Measurements from ENCODE around the gene ARRB2.

DNA sequence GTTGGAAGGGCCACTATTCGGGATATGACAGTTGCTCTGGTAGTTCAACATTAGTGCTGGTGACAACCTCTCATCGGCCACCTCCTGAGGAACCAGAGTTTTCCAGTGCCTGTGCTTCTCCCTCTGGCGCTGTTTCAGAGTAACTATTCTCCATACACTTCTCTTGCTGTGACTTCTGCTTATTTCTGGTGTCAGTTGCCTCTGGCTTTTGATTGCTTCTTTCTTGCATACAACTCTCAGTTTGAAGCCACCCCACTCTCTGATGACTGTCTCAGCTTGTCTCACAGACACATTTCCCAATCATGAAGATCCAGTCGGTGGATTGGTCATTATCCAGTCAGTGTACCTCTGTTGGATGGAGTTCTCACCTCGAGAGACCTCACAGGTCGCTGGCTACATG lies 57.9 kb downstream of the ARRB2 start:
- TF ChIP-seq, protein P1, sequence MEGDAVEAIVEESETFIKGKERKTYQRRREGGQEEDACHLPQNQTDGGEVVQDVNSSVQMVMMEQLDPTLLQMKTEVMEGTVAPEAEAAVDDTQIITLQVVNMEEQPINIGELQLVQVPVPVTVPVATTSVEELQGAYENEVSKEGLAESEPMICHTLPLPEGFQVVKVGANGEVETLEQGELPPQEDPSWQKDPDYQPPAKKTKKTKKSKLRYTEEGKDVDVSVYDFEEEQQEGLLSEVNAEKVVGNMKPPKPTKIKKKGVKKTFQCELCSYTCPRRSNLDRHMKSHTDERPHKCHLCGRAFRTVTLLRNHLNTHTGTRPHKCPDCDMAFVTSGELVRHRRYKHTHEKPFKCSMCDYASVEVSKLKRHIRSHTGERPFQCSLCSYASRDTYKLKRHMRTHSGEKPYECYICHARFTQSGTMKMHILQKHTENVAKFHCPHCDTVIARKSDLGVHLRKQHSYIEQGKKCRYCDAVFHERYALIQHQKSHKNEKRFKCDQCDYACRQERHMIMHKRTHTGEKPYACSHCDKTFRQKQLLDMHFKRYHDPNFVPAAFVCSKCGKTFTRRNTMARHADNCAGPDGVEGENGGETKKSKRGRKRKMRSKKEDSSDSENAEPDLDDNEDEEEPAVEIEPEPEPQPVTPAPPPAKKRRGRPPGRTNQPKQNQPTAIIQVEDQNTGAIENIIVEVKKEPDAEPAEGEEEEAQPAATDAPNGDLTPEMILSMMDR (IDR thresholded peaks at IDR 0.05), result no peak
- TF ChIP-seq POLR2A (IDR thresholded peaks at IDR 0.05) (no peak), EP300 (IDR thresholded peaks at IDR 0.05) (no peak), POLR2AphosphoS5 (IDR thresholded peaks at IDR 0.05) (no peak)

All from suprapubic skin (tissue), 4 donors.